ENCODE measurements around the gene GHDC. TPM values are rescaled to one million over a fixed set of nuclear protein-coding genes. Genes with fewer than 3 reads are reported as not detected.
A peak's percentile ranks its signal among the peaks of the same experiment; 100 is the strongest.
"Not testable (repeated sequence)": the region's sequence is repeated elsewhere in the genome, so short reads cannot be mapped to it uniquely, and the experiment has no call there.

GHDC gene
- total RNA-seq, 1 experiment from 2014 or later = 10.5 TPM

- peak; percentile 58 for DNase-seq (ENCODE audit: low read depth)
Measured at GRCh38 chr17:42155614-42156045, 38.7 kb downstream of the GHDC start.

- DNase-seq (ENCODE audit: low read depth) = peak; percentile 20
Measured at GRCh38 chr17:42153919-42154742, 40.2 kb downstream of the GHDC start.

GRCh38 chr17:42146911-42147607 is 47.2 kb downstream of the GHDC start:
- no peak for DNase-seq (ENCODE audit: low read depth)

GRCh38 chr17:42143138-42143537 is 51.2 kb downstream of the GHDC start:
- DNase-seq (ENCODE audit: low read depth) = not testable (repeated sequence)

- DNase-seq (ENCODE audit: low read depth) = no peak
Measured at GRCh38 chr17:42142371-42142896, 51.9 kb downstream of the GHDC start.

GRCh38 chr17:42141382-42141781 is 52.9 kb downstream of the GHDC start:
- DNase-seq (ENCODE audit: low read depth) = no peak

GRCh38 chr17:42140690-42141089 is 53.6 kb downstream of the GHDC start:
- DNase-seq (ENCODE audit: low read depth) = not testable (repeated sequence)

Other genes starting within 250 kb of the GHDC start
- gene CNP, start 227.7 kb downstream of the GHDC start, total RNA-seq (2014; rRNA removed; shearing (Covaris generic)) = 37.8 and 43.9 TPM in 2 replicates
- 63.1 and 65.7 TPM in 2 replicates for gene DNAJC7, start 177.1 kb downstream of the GHDC start, total RNA-seq (2014; rRNA removed; shearing (Covaris generic))
- gene NKIRAS2, start 174.4 kb downstream of the GHDC start, total RNA-seq (2014; rRNA removed; shearing (Covaris generic)) = 36.2 and 38.0 TPM in 2 replicates
- gene C17orf113, start 143.9 kb downstream of the GHDC start, total RNA-seq (2014; rRNA removed; shearing (Covaris generic)) = 0.10 and 0.24 TPM in 2 replicates
- not detected in 2 replicates for gene ZNF385C, start 96.0 kb downstream of the GHDC start, total RNA-seq (2014; rRNA removed; shearing (Covaris generic))
- 4.2 and 4.8 TPM in 2 replicates for gene DHX58, start 81.8 kb downstream of the GHDC start, total RNA-seq (2014; rRNA removed; shearing (Covaris generic))
- 6.3 and 11.7 TPM in 2 replicates for gene KAT2A, start 73.1 kb downstream of the GHDC start, total RNA-seq (2014; rRNA removed; shearing (Covaris generic))
- gene HSPB9, start 71.7 kb downstream of the GHDC start, total RNA-seq (2014; rRNA removed; shearing (Covaris generic)) = not detected in 2 replicates
- gene RAB5C, start 39.5 kb downstream of the GHDC start, total RNA-seq (2014; rRNA removed; shearing (Covaris generic)) = 95.0 and 130 TPM in 2 replicates
- 0.12 TPM in 1 of 2 replicates, not detected in the other for gene KCNH4, start 13.4 kb downstream of the GHDC start, total RNA-seq (2014; rRNA removed; shearing (Covaris generic))
- gene HCRT, start 9.0 kb downstream of the GHDC start, total RNA-seq (2014; rRNA removed; shearing (Covaris generic)) = not detected in 2 replicates
- 11.2 and 12.6 TPM in 2 replicates for gene STAT5B, start 81.9 kb upstream of the GHDC start, total RNA-seq (2014; rRNA removed; shearing (Covaris generic))
- gene STAT5A, start 94.0 kb upstream of the GHDC start, total RNA-seq (2014; rRNA removed; shearing (Covaris generic)) = 7.8 and 23.9 TPM in 2 replicates
- 40.6 and 44.6 TPM in 2 replicates for gene STAT3, start 193.9 kb upstream of the GHDC start, total RNA-seq (2014; rRNA removed; shearing (Covaris generic))
- gene CAVIN1, start 228.8 kb upstream of the GHDC start, total RNA-seq (2014; rRNA removed; shearing (Covaris generic)) = 135 and 217 TPM in 2 replicates